H9 (cell line): ENCODE measurements around the gene CCT4. TPM values are rescaled to one million over a fixed set of nuclear protein-coding genes. Genes with fewer than 3 reads are reported as not detected.
A peak's percentile ranks its signal among the peaks of the same experiment; 100 is the strongest.

Experiments
- DNase-seq: peaks from one replicate; pipeline ENCODE4 v3.0.0-alpha.2; 2017
- H2AFZ ChIP-seq: one replicate; pipeline ENCODE4 v1.6.1; 2013; ENCODE audit warnings: mild to moderate bottlenecking, low read length, control low read depth, moderate library complexity
- H2AK5ac ChIP-seq: 2 replicates; pipeline ENCODE4 v1.6.1; 2013; ENCODE audit warnings: low read length, control low read depth, mixed read lengths; ENCODE audit not compliant: insufficient read length
- H2BK120ac ChIP-seq: one replicate; pipeline ENCODE4 v1.6.1; 2013; ENCODE audit warnings: low read depth, mild to moderate bottlenecking, low read length, control low read depth, inconsistent platforms; ENCODE audit not compliant: poor library complexity, severe bottlenecking
- H2BK12ac ChIP-seq: 2 replicates; pipeline ENCODE4 v1.6.1; 2013; ENCODE audit warnings: low read length, control low read depth, mixed read lengths, low read depth; ENCODE audit not compliant: insufficient read length
- H2BK15ac ChIP-seq: 2 replicates; pipeline ENCODE4 v1.6.1; 2013; ENCODE audit warnings: low read depth, low read length, control low read depth
- H2BK20ac ChIP-seq: one replicate; pipeline ENCODE4 v1.6.1; 2013; ENCODE audit warnings: low read depth, mild to moderate bottlenecking, low read length, control low read depth, inconsistent platforms; ENCODE audit not compliant: poor library complexity, severe bottlenecking
- H2BK5ac ChIP-seq: 2 replicates; pipeline ENCODE4 v1.6.1; 2013; ENCODE audit warnings: low read length, control low read depth, mixed read lengths; ENCODE audit not compliant: insufficient read length
- H3K14ac ChIP-seq: 2 replicates; pipeline ENCODE4 v1.6.1; 2013; ENCODE audit warnings: low read length, control low read depth; ENCODE audit not compliant: insufficient read depth
- H3K18ac ChIP-seq: 2 replicates; pipeline ENCODE4 v1.6.1; 2013; ENCODE audit warnings: low read depth, mild to moderate bottlenecking, mixed read lengths, low read length, control low read depth; ENCODE audit not compliant: insufficient read length
- H3K23ac ChIP-seq: 2 replicates; pipeline ENCODE4 v1.6.1; 2013; ENCODE audit warnings: low read length, control low read depth, mixed read lengths, low read depth; ENCODE audit not compliant: insufficient read length
- H3K23me2 ChIP-seq: 2 replicates; pipeline ENCODE4 v1.6.1; 2013; ENCODE audit warnings: low read depth, mild to moderate bottlenecking, mixed read lengths, low read length, control low read depth; ENCODE audit not compliant: insufficient read length, poor library complexity, severe bottlenecking
- H3K27ac ChIP-seq: 2 replicates; pipeline ENCODE4 v1.5.1; 2013; ENCODE audit warnings: low read length, control low read depth, mixed read lengths, low read depth; ENCODE audit not compliant: insufficient read length
- H3K27me3 ChIP-seq: 2 replicates; pipeline ENCODE4 v1.6.1; 2013; ENCODE audit warnings: low read length, control low read depth, inconsistent platforms; ENCODE audit not compliant: insufficient read depth
- H3K4ac ChIP-seq: 2 replicates; pipeline ENCODE4 v1.6.1; 2013; ENCODE audit warnings: low read depth, mild to moderate bottlenecking, control low read depth, inconsistent platforms, low read length, moderate library complexity
- H3K4me1 ChIP-seq: 2 replicates; pipeline ENCODE4 v1.6.1; 2013; ENCODE audit warnings: low read length, control low read depth, inconsistent platforms; ENCODE audit not compliant: insufficient read depth
- H3K4me2 ChIP-seq: 2 replicates; pipeline ENCODE4 v1.6.1; 2013; ENCODE audit warnings: low read length, control low read depth, mixed read lengths; ENCODE audit not compliant: insufficient read length, insufficient read depth
- H3K56ac ChIP-seq: 2 replicates; pipeline ENCODE4 v1.6.1; 2013; ENCODE audit warnings: low read depth, mild to moderate bottlenecking, mixed read lengths, low read length, control low read depth; ENCODE audit not compliant: insufficient read length
- H3K79me1 ChIP-seq: 2 replicates; pipeline ENCODE4 v1.6.1; 2013; ENCODE audit warnings: low read depth, mild to moderate bottlenecking, moderate library complexity, low read length, control low read depth, inconsistent platforms; ENCODE audit not compliant: insufficient read depth, poor library complexity, severe bottlenecking
- H3K79me2 ChIP-seq: 2 replicates; pipeline ENCODE4 v1.6.1; 2013; ENCODE audit warnings: low read length, control low read depth, inconsistent platforms; ENCODE audit not compliant: insufficient read depth
- H3K9ac ChIP-seq: 2 replicates; pipeline ENCODE4 v1.6.1; 2013; ENCODE audit warnings: low read length, control low read depth, mixed read lengths; ENCODE audit not compliant: insufficient read length; ENCODE audit errors: extremely low read depth
- H3K9me3 ChIP-seq: one replicate; pipeline ENCODE4 v1.6.1; 2013; ENCODE audit warnings: low read depth, low read length, inconsistent platforms; ENCODE audit not compliant: control insufficient read depth
- H3T11ph ChIP-seq: one replicate; pipeline ENCODE4 v1.6.1; 2013; ENCODE audit warnings: mild to moderate bottlenecking, low read length, control low read depth, inconsistent platforms
- H4K20me1 ChIP-seq: one replicate; pipeline ENCODE4 v1.6.1; 2013; ENCODE audit not compliant: control insufficient read depth, insufficient read length, insufficient read depth
- H4K5ac ChIP-seq: 2 replicates; pipeline ENCODE4 v1.6.1; 2013; ENCODE audit warnings: low read depth, mild to moderate bottlenecking, mixed read lengths, low read length, control low read depth; ENCODE audit not compliant: insufficient read length
- H4K8ac ChIP-seq: replicated peaks from 2 replicates; pipeline ENCODE4 v1.6.1; 2013; ENCODE audit warnings: low read length, control low read depth, mixed read lengths, low read depth; ENCODE audit not compliant: insufficient read length
- H4K91ac ChIP-seq: 2 replicates; pipeline ENCODE4 v1.6.1; 2013; ENCODE audit warnings: low read depth, mild to moderate bottlenecking, moderate library complexity, mixed read lengths, low read length, control low read depth; ENCODE audit not compliant: insufficient read length
- H3K27ac Mint-ChIP-seq, 3 experiments: 2 replicates in 2 of 3; 3 replicates in 1 of 3; pipeline ENCODE4 v1.8.0; 2020 to 2021; ENCODE audit warnings: mixed read lengths in 3 of 3, mild to moderate bottlenecking in 1 of 3, moderate library complexity in 1 of 3
- H3K27me3 Mint-ChIP-seq: 2 replicates; pipeline ENCODE4 v1.8.0; 2021; ENCODE audit warnings: low read depth, mild to moderate bottlenecking, moderate library complexity, mixed read lengths
- H3K36me3 Mint-ChIP-seq, 3 experiments: 2 replicates in 2 of 3; 3 replicates in 1 of 3; pipeline ENCODE4 v1.8.0; 2020 to 2021; ENCODE audit warnings: low read depth in 3 of 3, mixed read lengths in 3 of 3; ENCODE audit not compliant: insufficient read depth in 1 of 3
- H3K4me1 Mint-ChIP-seq, 2 experiments: 2 replicates each; pipeline ENCODE4 v1.8.0; 2020; ENCODE audit warnings: mixed read lengths in 2 of 2
- H3K4me3 Mint-ChIP-seq, 2 experiments: 2 replicates in 1 of 2; 3 replicates in 1 of 2; pipeline ENCODE4 v1.8.0; 2020 to 2021; ENCODE audit warnings: mild to moderate bottlenecking in 2 of 2, mixed read lengths in 2 of 2, moderate library complexity in 1 of 2
- H3K9me3 Mint-ChIP-seq, 2 experiments: 2 replicates in 1 of 2; 3 replicates in 1 of 2; pipeline ENCODE4 v1.8.0; 2020; ENCODE audit warnings: mild to moderate bottlenecking in 2 of 2, mixed read lengths in 2 of 2, moderate library complexity in 1 of 2
- CTCF ChIP-seq: fragments of 200-600 bp; sonication (generic); conservative IDR thresholded peaks from 3 replicates; pipeline ENCODE4 v1.8.0; 2021; ENCODE audit warnings: antibody characterized with exemption, mild to moderate bottlenecking
- WGBS: extraction: QIAGEN DNeasy Blood & Tissue Kit; methylation state at CpG from one replicate; pipeline ENCODE4 v1.1.7; 2013; ENCODE audit warnings: missing lambda C conversion rate, low lambda C conversion rate, mixed read lengths; ENCODE audit not compliant: insufficient read length; ENCODE audit errors: extremely low coverage; 5-methylcytosine and 5-hydroxymethylcytosine counted together
- total RNA-seq: library from RNA; stranded (reverse); gene quantifications from 2 replicates; pipeline ENCODE4 v1.2.1, GENCODE V29; 2021

Gene CCT4
- total RNA-seq, 1 experiment from 2014 or later, result 360 TPM

- Histone ChIP-seq H3K79me1 (no peaks in the 10 kb centered on the region), H3K27me3 (no peaks in the 10 kb centered on the region), H3K18ac (no peak overlapping the region), H3K23ac (no peak overlapping the region), H3K14ac (no peak overlapping the region), H3K9ac (no peak overlapping the region), H3K4ac (no peak overlapping the region), H3K4me2 (no peak overlapping the region), H2BK12ac (peak overlapping the region; percentile 23), H3K23me2 (no peaks in the 10 kb centered on the region), H2AK5ac (no peak overlapping the region), H4K91ac (no peak overlapping the region), H3K79me2 (no peaks in the 10 kb centered on the region), H2BK5ac (no peak overlapping the region), H2BK15ac (no peak overlapping the region), H3T11ph (no peak overlapping the region), H4K5ac (no peak overlapping the region), H4K8ac (no peak overlapping the region), H3K9me3 (no peaks in the 10 kb centered on the region), H3K4me1 (no peaks in the 10 kb centered on the region), H2BK20ac (no peak overlapping the region), H2BK120ac (no peak overlapping the region), H4K20me1 (peaks cover 2% of the 10 kb centered on the region), H2AFZ (no peak overlapping the region), H3K56ac (no peak overlapping the region), H3K27ac (no peak overlapping the region)
- no CpG with 5 or more reads among the region's 5 CpGs for WGBS
- peaks cover 42% of the 10 kb centered on the region in 2 experiments for H3K4me1 Mint-ChIP-seq
- H3K27me3 Mint-ChIP-seq, result no peaks in the 10 kb centered on the region
- H3K36me3 Mint-ChIP-seq, result peaks cover 21 to 42% (median 42%) of the 10 kb centered on the region in 3 experiments
- peak overlapping the region in 1 of 3 experiments; percentile 92; a peak in 3 of 7 replicates for H3K27ac Mint-ChIP-seq
- TF ChIP-seq CTCF, result no peak
- no peak for DNase-seq
- H3K4me3 Mint-ChIP-seq, result no peak overlapping the region
- H3K9me3 Mint-ChIP-seq, result peaks cover 23 to 31% of the 10 kb centered on the region in 2 experiments
These were observed 40.5 kb upstream of the CCT4 start for GRCh38 chr2:61928826-61929461.
